ENCODE results near the gene RNF150.

DNA sequence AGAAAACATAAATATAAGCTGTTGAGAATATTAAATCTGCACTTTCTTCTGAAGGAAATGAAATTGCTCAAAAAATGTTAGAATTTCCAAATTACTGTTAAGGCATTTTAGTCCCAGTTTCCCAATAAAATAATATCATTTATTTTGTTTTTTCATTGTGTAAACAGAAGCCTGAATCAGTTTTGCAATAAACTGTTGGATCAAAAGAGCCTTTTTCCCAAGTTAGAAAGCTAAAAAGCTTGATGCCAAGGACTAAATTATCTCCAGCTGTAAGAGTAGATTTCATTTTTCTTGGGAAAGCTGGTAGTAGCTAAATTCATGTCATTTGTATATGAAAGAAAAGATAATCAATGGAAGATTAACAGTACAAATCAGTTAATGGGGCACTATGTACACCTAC, 95.8 kb downstream of the RNF150 start:
- TF ChIP-seq, protein P1, sequence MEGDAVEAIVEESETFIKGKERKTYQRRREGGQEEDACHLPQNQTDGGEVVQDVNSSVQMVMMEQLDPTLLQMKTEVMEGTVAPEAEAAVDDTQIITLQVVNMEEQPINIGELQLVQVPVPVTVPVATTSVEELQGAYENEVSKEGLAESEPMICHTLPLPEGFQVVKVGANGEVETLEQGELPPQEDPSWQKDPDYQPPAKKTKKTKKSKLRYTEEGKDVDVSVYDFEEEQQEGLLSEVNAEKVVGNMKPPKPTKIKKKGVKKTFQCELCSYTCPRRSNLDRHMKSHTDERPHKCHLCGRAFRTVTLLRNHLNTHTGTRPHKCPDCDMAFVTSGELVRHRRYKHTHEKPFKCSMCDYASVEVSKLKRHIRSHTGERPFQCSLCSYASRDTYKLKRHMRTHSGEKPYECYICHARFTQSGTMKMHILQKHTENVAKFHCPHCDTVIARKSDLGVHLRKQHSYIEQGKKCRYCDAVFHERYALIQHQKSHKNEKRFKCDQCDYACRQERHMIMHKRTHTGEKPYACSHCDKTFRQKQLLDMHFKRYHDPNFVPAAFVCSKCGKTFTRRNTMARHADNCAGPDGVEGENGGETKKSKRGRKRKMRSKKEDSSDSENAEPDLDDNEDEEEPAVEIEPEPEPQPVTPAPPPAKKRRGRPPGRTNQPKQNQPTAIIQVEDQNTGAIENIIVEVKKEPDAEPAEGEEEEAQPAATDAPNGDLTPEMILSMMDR (IDR thresholded peaks at IDR 0.05; ENCODE audit: insufficient read depth, low read length), result no peak
- no peak for TF ChIP-seq GABPA (IDR thresholded peaks at IDR 0.05; ENCODE audit: low read depth)
- no peak for TF ChIP-seq POLR2AphosphoS5 (IDR thresholded peaks at IDR 0.05; ENCODE audit: low read depth)
- TF ChIP-seq, protein P2, sequence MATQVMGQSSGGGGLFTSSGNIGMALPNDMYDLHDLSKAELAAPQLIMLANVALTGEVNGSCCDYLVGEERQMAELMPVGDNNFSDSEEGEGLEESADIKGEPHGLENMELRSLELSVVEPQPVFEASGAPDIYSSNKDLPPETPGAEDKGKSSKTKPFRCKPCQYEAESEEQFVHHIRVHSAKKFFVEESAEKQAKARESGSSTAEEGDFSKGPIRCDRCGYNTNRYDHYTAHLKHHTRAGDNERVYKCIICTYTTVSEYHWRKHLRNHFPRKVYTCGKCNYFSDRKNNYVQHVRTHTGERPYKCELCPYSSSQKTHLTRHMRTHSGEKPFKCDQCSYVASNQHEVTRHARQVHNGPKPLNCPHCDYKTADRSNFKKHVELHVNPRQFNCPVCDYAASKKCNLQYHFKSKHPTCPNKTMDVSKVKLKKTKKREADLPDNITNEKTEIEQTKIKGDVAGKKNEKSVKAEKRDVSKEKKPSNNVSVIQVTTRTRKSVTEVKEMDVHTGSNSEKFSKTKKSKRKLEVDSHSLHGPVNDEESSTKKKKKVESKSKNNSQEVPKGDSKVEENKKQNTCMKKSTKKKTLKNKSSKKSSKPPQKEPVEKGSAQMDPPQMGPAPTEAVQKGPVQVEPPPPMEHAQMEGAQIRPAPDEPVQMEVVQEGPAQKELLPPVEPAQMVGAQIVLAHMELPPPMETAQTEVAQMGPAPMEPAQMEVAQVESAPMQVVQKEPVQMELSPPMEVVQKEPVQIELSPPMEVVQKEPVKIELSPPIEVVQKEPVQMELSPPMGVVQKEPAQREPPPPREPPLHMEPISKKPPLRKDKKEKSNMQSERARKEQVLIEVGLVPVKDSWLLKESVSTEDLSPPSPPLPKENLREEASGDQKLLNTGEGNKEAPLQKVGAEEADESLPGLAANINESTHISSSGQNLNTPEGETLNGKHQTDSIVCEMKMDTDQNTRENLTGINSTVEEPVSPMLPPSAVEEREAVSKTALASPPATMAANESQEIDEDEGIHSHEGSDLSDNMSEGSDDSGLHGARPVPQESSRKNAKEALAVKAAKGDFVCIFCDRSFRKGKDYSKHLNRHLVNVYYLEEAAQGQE (IDR thresholded peaks at IDR 0.05; ENCODE audit: insufficient replicate concordance, low read depth), result no peak
